ENCODE data around the gene NEMP1. TPM values are rescaled to one million over a fixed set of nuclear protein-coding genes. Genes with fewer than 3 reads are reported as not detected.

NEMP1 gene
- total RNA-seq, 1 donor: 6.5 TPM

GRCh38 chr12:57109207-57110103 is 30.9 kb upstream of the NEMP1 start:
- H3K4me2 ChIP-seq (ENCODE audit: insufficient read depth, low read length): peak overlapping the region; percentile 90
- H3K9me3 ChIP-seq (ENCODE audit: low read depth, low read length): no peaks in the 10 kb centered on the region
- H3K27ac ChIP-seq (ENCODE audit: low read depth, low read length): no peak overlapping the region
- peaks cover 41% of the 10 kb centered on the region for H3K79me2 ChIP-seq (ENCODE audit: insufficient read depth, low read length)
- peak; percentile 81 for DNase-seq (ENCODE audit: insufficient read length, low spot score, missing footprints)
- no peak overlapping the region for H2AFZ ChIP-seq (ENCODE audit: low read length)
- H3K4me1 ChIP-seq (ENCODE audit: insufficient read depth, low read length): peaks cover 29% of the 10 kb centered on the region
- H3K27me3 ChIP-seq (ENCODE audit: insufficient read depth, low read length): no peaks in the 10 kb centered on the region
- H3K4me3 ChIP-seq (ENCODE audit: insufficient read depth, low read length): peak overlapping the region; percentile 88
- H3K36me3 ChIP-seq (ENCODE audit: insufficient read depth, low read length): peaks cover 30% of the 10 kb centered on the region
- TF ChIP-seq, protein P1, sequence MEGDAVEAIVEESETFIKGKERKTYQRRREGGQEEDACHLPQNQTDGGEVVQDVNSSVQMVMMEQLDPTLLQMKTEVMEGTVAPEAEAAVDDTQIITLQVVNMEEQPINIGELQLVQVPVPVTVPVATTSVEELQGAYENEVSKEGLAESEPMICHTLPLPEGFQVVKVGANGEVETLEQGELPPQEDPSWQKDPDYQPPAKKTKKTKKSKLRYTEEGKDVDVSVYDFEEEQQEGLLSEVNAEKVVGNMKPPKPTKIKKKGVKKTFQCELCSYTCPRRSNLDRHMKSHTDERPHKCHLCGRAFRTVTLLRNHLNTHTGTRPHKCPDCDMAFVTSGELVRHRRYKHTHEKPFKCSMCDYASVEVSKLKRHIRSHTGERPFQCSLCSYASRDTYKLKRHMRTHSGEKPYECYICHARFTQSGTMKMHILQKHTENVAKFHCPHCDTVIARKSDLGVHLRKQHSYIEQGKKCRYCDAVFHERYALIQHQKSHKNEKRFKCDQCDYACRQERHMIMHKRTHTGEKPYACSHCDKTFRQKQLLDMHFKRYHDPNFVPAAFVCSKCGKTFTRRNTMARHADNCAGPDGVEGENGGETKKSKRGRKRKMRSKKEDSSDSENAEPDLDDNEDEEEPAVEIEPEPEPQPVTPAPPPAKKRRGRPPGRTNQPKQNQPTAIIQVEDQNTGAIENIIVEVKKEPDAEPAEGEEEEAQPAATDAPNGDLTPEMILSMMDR (IDR thresholded peaks at IDR 0.05; ENCODE audit: extremely low read depth, low read depth, low read length): no peak
- H4K20me1 ChIP-seq (ENCODE audit: insufficient read depth, low read length): peaks cover 22% of the 10 kb centered on the region

- Histone ChIP-seq H3K9me3 (ENCODE audit: low read depth, low read length) (no peaks in the 10 kb centered on the region), H3K4me1 (ENCODE audit: insufficient read depth, low read length) (peaks cover 26% of the 10 kb centered on the region), H2AFZ (ENCODE audit: low read length) (no peak overlapping the region), H3K27ac (ENCODE audit: low read depth, low read length) (no peak overlapping the region), H4K20me1 (ENCODE audit: insufficient read depth, low read length) (peaks cover 22% of the 10 kb centered on the region), H3K27me3 (ENCODE audit: insufficient read depth, low read length) (no peaks in the 10 kb centered on the region), H3K4me2 (ENCODE audit: insufficient read depth, low read length) (no peak overlapping the region), H3K4me3 (ENCODE audit: insufficient read depth, low read length) (no peak overlapping the region), H3K79me2 (ENCODE audit: insufficient read depth, low read length) (peaks cover 41% of the 10 kb centered on the region), H3K36me3 (ENCODE audit: insufficient read depth, low read length) (peaks cover 40% of the 10 kb centered on the region)
- DNase-seq (ENCODE audit: insufficient read length, low spot score, missing footprints): peak; percentile 34
- TF ChIP-seq, protein P1 (IDR thresholded peaks at IDR 0.05; ENCODE audit: extremely low read depth, low read depth, low read length): no peak
Measured at GRCh38 chr12:57107456-57108155, 29.0 kb upstream of the NEMP1 start.

DNA sequence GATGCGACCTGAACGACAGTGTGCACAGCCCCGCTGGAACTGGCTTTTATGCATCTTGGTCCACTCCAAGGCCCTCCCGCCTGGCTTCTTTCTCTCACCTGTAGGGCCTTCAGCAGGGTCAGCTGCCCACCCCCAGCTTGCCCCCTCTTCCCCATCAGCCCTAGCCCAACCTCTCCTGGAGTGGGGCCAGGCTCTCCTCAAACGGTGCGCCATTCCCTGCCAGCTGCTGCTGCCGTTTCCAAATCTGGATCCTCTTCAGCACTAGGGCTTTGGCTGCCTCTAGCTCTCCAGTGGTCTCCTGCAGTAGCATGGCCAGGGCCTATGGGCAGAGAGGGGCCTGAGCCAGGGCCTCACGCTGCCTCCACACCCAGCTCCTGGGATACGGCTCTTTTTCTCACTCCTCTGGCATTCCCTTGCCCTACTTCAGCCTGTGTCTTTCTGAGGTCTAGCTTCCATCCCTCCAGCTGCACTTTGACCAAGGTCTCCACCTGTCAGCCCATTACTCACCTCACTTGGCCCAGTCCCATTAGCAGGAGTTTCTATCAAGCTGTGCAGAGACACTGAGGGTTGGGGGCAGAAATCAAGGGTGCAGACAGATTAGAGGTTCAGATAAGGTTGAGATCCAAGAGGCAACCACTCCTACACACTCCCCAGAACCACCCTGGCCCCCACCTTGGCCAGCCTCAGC is 27.6 kb upstream of the NEMP1 start:
- peaks cover 38% of the 10 kb centered on the region for H3K79me2 ChIP-seq (ENCODE audit: insufficient read depth, low read length)
- no peak overlapping the region for H3K27ac ChIP-seq (ENCODE audit: low read depth, low read length)
- H3K27me3 ChIP-seq (ENCODE audit: insufficient read depth, low read length): no peaks in the 10 kb centered on the region
- TF ChIP-seq, protein P1 (IDR thresholded peaks at IDR 0.05; ENCODE audit: extremely low read depth, low read depth, low read length): no peak
- no peaks in the 10 kb centered on the region for H3K9me3 ChIP-seq (ENCODE audit: low read depth, low read length)
- no peak overlapping the region for H3K4me3 ChIP-seq (ENCODE audit: insufficient read depth, low read length)
- peaks cover 48% of the 10 kb centered on the region for H3K36me3 ChIP-seq (ENCODE audit: insufficient read depth, low read length)
- peaks cover 22% of the 10 kb centered on the region for H4K20me1 ChIP-seq (ENCODE audit: insufficient read depth, low read length)
- H3K4me1 ChIP-seq (ENCODE audit: insufficient read depth, low read length): peaks cover 12% of the 10 kb centered on the region
- DNase-seq (ENCODE audit: insufficient read length, low spot score, missing footprints): peak; percentile 27
- H2AFZ ChIP-seq (ENCODE audit: low read length): no peak overlapping the region
- no peak overlapping the region for H3K4me2 ChIP-seq (ENCODE audit: insufficient read depth, low read length)
